H1 (cell line): Measurements from ENCODE around the gene CFAP221. TPM values are rescaled to one million over a fixed set of nuclear protein-coding genes. Genes with fewer than 3 reads are reported as not detected.

Experiments used
- CTCF ChIA-PET: fragments of 300-600 bp; sonication (Branson Sonifier 250); formaldehyde crosslinking; loops from one replicate; lab custom pipeline; 2021; ENCODE audit not compliant: partially characterized antibody; lab: Charles Lee
- POLR2A ChIA-PET: fragments of 300-600 bp; sonication (Branson Sonifier 250); formaldehyde crosslinking; loops from one replicate; lab custom pipeline; 2021; ENCODE audit warnings: inconsistent platforms; ENCODE audit not compliant: partially characterized antibody; lab: Charles Lee
- DNase-seq, 2 experiments: peaks; one replicate each; pipeline versions ENCODE4 v3.0.0 to v3.0.0-alpha.2; 2010 to 2022; ENCODE audit warnings: low spot score in 2 of 2, low read depth in 1 of 2, mixed read lengths in 1 of 2
- FAIRE-seq: peaks from 2 replicates; lab custom pipeline; 2011; peaks lifted over from hg19 to GRCh38; lab: Jason Lieb, UNC
- H2AFZ ChIP-seq: 2 replicates; pipeline ENCODE4 v1.8.1; 2012; ENCODE audit warnings: low read length, inconsistent platforms
- H2AK5ac ChIP-seq: 2 replicates; pipeline ENCODE4 v1.6.1; 2013; ENCODE audit warnings: low read depth, low read length
- H2BK120ac ChIP-seq: replicated peaks from 2 replicates; pipeline ENCODE3; 2013; ENCODE audit warnings: low read depth, low read length, inconsistent platforms
- H2BK12ac ChIP-seq: 2 replicates; pipeline ENCODE4 v1.6.1; 2013; ENCODE audit warnings: low read depth, low read length
- H2BK15ac ChIP-seq: 2 replicates; pipeline ENCODE4 v1.6.1; 2013; ENCODE audit warnings: low read length
- H2BK20ac ChIP-seq: 2 replicates; pipeline ENCODE4 v1.6.1; 2013; ENCODE audit warnings: low read length
- H2BK5ac ChIP-seq: 2 replicates; pipeline ENCODE4 v1.6.1; 2013; ENCODE audit warnings: low read depth, low read length
- H3K14ac ChIP-seq: 2 replicates; pipeline ENCODE4 v1.6.1; 2013; ENCODE audit warnings: inconsistent platforms; ENCODE audit not compliant: insufficient read length
- H3K18ac ChIP-seq: 2 replicates; pipeline ENCODE4 v1.6.1; 2013; ENCODE audit warnings: low read length; ENCODE audit errors: extremely low read depth
- H3K23ac ChIP-seq: 2 replicates; pipeline ENCODE4 v1.6.1; 2013; ENCODE audit warnings: inconsistent platforms; ENCODE audit not compliant: insufficient read length
- H3K23me2 ChIP-seq: 2 replicates; pipeline ENCODE4 v1.6.1; 2013; ENCODE audit warnings: low read depth, low read length
- H3K27ac ChIP-seq: 2 replicates; pipeline ENCODE4 v1.6.1; 2011; ENCODE audit warnings: low read depth, low read length, inconsistent platforms
- H3K27me3 ChIP-seq, 4 experiments: replicated peaks in 1 of 4; 1 replicate in 1 of 4; 2 replicates in 3 of 4; pipeline versions ENCODE4 v1.6.1 to v1.8.1; 2011 to 2013; ENCODE audit warnings: low read length in 3 of 4, mild to moderate bottlenecking in 3 of 4, inconsistent platforms in 2 of 4, mixed read lengths in 2 of 4, moderate library complexity in 1 of 4; ENCODE audit not compliant: control insufficient read depth in 3 of 4, insufficient read depth in 3 of 4; ENCODE audit errors: extremely low read depth in 1 of 4
- H3K36me3 ChIP-seq, 4 experiments: 2 replicates each; pipeline versions ENCODE4 v1.6.1 to v1.8.1; 2011 to 2013; ENCODE audit warnings: mild to moderate bottlenecking in 4 of 4, low read length in 3 of 4, moderate library complexity in 2 of 4, control low read depth in 1 of 4, inconsistent platforms in 1 of 4; ENCODE audit not compliant: insufficient read depth in 4 of 4, control insufficient read depth in 2 of 4
- H3K4ac ChIP-seq: replicated peaks from 2 replicates; pipeline ENCODE3; 2013; ENCODE audit warnings: low read length, low read depth, mixed read lengths, inconsistent platforms; ENCODE audit not compliant: insufficient read length
- H3K4me1 ChIP-seq, 4 experiments: replicated peaks in 1 of 4; 1 replicate in 1 of 4; 2 replicates in 3 of 4; pipeline versions ENCODE4 v1.6.1 to v1.8.1; 2011 to 2013; ENCODE audit warnings: low read length in 3 of 4, inconsistent platforms in 2 of 4, mixed read lengths in 1 of 4; ENCODE audit not compliant: insufficient read depth in 4 of 4, control insufficient read depth in 3 of 4
- H3K4me2 ChIP-seq, 2 experiments: 2 replicates each; pipeline versions ENCODE4 v1.6.1 to v1.8.1; 2011 to 2013; ENCODE audit warnings: low read depth in 2 of 2, low read length in 2 of 2, control low read depth in 1 of 2, inconsistent platforms in 1 of 2, mild to moderate bottlenecking in 1 of 2; ENCODE audit not compliant: insufficient read depth in 1 of 2
- H3K4me3 ChIP-seq, 4 experiments: fragments of 200-600, 300-600 bp in 1 of 4; sonication (generic), shearing (Covaris generic), sonication (Bioruptor Twin) in 1 of 4; 2 replicates each; pipeline versions ENCODE4 v1.5.1 to v1.8.1; 2011 to 2016; ENCODE audit warnings: low read length in 4 of 4, low read depth in 3 of 4, control low read depth in 2 of 4, inconsistent platforms in 2 of 4, mild to moderate bottlenecking in 2 of 4, mixed read lengths in 1 of 4, moderate library complexity in 1 of 4; ENCODE audit not compliant: insufficient read depth in 2 of 4; ENCODE audit errors: extremely low read depth in 1 of 4
- H3K56ac ChIP-seq: replicated peaks from 2 replicates; pipeline ENCODE3; 2013; ENCODE audit warnings: low read depth, mild to moderate bottlenecking, mixed read lengths, low read length, inconsistent platforms; ENCODE audit not compliant: insufficient read length
- H3K79me1 ChIP-seq: 2 replicates; pipeline ENCODE4 v1.6.1; 2013; ENCODE audit warnings: low read depth, low read length, control low read depth
- H3K79me2 ChIP-seq, 2 experiments: 2 replicates each; pipeline versions ENCODE4 v1.6.1 to v1.8.1; 2012 to 2013; ENCODE audit warnings: low read length in 2 of 2, mild to moderate bottlenecking in 2 of 2, inconsistent platforms in 1 of 2; ENCODE audit not compliant: insufficient read depth in 2 of 2, control insufficient read depth in 1 of 2
- H3K9ac ChIP-seq, 4 experiments: replicated peaks in 1 of 4; 1 replicate in 1 of 4; 2 replicates in 3 of 4; pipeline versions ENCODE4 v1.6.1 to v1.8.1; 2011 to 2013; ENCODE audit warnings: low read depth in 3 of 4, low read length in 3 of 4, control low read depth in 2 of 4, mild to moderate bottlenecking in 2 of 4, moderate library complexity in 2 of 4, inconsistent platforms in 1 of 4; ENCODE audit errors: extremely low read depth in 1 of 4
- H3K9me3 ChIP-seq, 2 experiments: 2 replicates each; pipeline versions ENCODE4 v1.6.1 to v1.8.1; 2012 to 2013; ENCODE audit warnings: mild to moderate bottlenecking in 2 of 2, moderate library complexity in 2 of 2, control low read depth in 1 of 2, inconsistent platforms in 1 of 2, low read depth in 1 of 2, low read length in 1 of 2, mixed read lengths in 1 of 2; ENCODE audit not compliant: insufficient read depth in 2 of 2
- H4K20me1 ChIP-seq, 2 experiments: replicated peaks in 1 of 2; 2 replicates each; pipeline versions ENCODE3 to v1.8.1; 2011 to 2013; ENCODE audit warnings: inconsistent platforms in 2 of 2, low read length in 2 of 2, mild to moderate bottlenecking in 1 of 2; ENCODE audit not compliant: insufficient read depth in 2 of 2, control insufficient read depth in 1 of 2
- H4K5ac ChIP-seq: 2 replicates; pipeline ENCODE4 v1.6.1; 2013; ENCODE audit warnings: low read length, low read depth, mixed read lengths, inconsistent platforms; ENCODE audit not compliant: insufficient read length
- H4K8ac ChIP-seq: 2 replicates; pipeline ENCODE4 v1.8.0; 2013; ENCODE audit warnings: mild to moderate bottlenecking, moderate library complexity, low read length, inconsistent platforms; ENCODE audit not compliant: insufficient read depth; ENCODE audit errors: extremely low read depth
- H4K91ac ChIP-seq: replicated peaks from 2 replicates; pipeline ENCODE3; 2013; ENCODE audit warnings: low read length, mixed read lengths, inconsistent platforms; ENCODE audit not compliant: insufficient read length
- ATF3 ChIP-seq: IDR thresholded peaks from 2 replicates; pipeline ENCODE4 v1.6.1; 2011; ENCODE audit warnings: low read depth, mild to moderate bottlenecking, low read length; ENCODE audit not compliant: insufficient read depth
- CHD2 ChIP-seq: IDR thresholded peaks from 2 replicates; pipeline ENCODE4 v1.6.1; 2012; ENCODE audit warnings: low read length, improper control_type of control experiment
- CTBP2 ChIP-seq: IDR thresholded peaks from 2 replicates; pipeline ENCODE4 v1.7.0; 2011; ENCODE audit warnings: borderline replicate concordance, mild to moderate bottlenecking, moderate library complexity, mixed read lengths, low read length; ENCODE audit not compliant: insufficient read depth, insufficient read length
- HDAC2 ChIP-seq, 2 experiments: fragments of 300-600 bp in 1 of 2; sonication (generic) in 1 of 2; IDR thresholded peaks; 2 replicates each; pipeline ENCODE4 v1.6.1; 2011 to 2012; ENCODE audit warnings: low read depth in 2 of 2, low read length in 2 of 2, mild to moderate bottlenecking in 2 of 2, moderate library complexity in 2 of 2, borderline replicate concordance in 1 of 2, inconsistent platforms in 1 of 2
- KDM1A ChIP-seq: fragments of 200-600, 300-600 bp; sonication (generic); IDR thresholded peaks from 2 replicates; pipeline ENCODE4 v1.7.1; 2016; ENCODE audit warnings: mild to moderate bottlenecking, low read length, borderline replicate concordance
- KDM4A ChIP-seq: IDR thresholded peaks from one replicate; pipeline ENCODE4 v1.7.1; 2012; ENCODE audit warnings: low read depth, mild to moderate bottlenecking, moderate library complexity, low read length, inconsistent platforms; ENCODE audit not compliant: severe bottlenecking
- POLR2AphosphoS5 ChIP-seq: IDR thresholded peaks from 2 replicates; pipeline ENCODE4 v1.6.1; 2011; ENCODE audit warnings: low read depth, low read length
- SIRT6 ChIP-seq: IDR thresholded peaks from one replicate; pipeline ENCODE4 v1.7.1; 2012; ENCODE audit warnings: low read length, inconsistent platforms
- SP4 ChIP-seq: IDR thresholded peaks from 2 replicates; pipeline ENCODE4 v1.6.1; 2012; ENCODE audit warnings: low read length, inconsistent platforms
- ZNF274 ChIP-seq: IDR thresholded peaks from 2 replicates; pipeline ENCODE4 v1.7.0; 2012; ENCODE audit warnings: low read length, borderline replicate concordance; ENCODE audit errors: extremely low read depth
- WGBS, 2 experiments: shearing (Covaris generic) in 1 of 2; methylation state at CpG; one replicate each; pipeline versions ENCODE4 v1.1.6 to v1.1.7; 2013 to 2015; ENCODE audit warnings: low lambda C conversion rate in 2 of 2, mixed read lengths in 2 of 2, inconsistent platforms in 1 of 2, low coverage in 1 of 2, missing lambda C conversion rate in 1 of 2; ENCODE audit not compliant: insufficient replicate concordance in 2 of 2, insufficient coverage in 1 of 2, insufficient read length in 1 of 2; ENCODE audit errors: extremely low coverage in 1 of 2, missing lambda C conversion rate in 1 of 2; 5-methylcytosine and 5-hydroxymethylcytosine counted together
- polyA plus RNA-seq, 7 experiments: library from polyadenylated mRNA; depleted of rRNA in 3 of 7; stranded (reverse) in 5 of 7; unstranded in 2 of 7; fragments of >200 nt in 5 of 7; fragments of 200-250 nt in 2 of 7; gene quantifications; 1 replicate in 5 of 7; 2 replicates in 1 of 7; 4 replicates in 1 of 7; pipeline versions ENCODE4 v1.2.1 to v1.2.3, GENCODE V29; 2011 to 2013; ENCODE audit warnings: missing spikeins in 2 of 7, mixed read lengths in 2 of 7
- total RNA-seq: library from RNA; stranded (reverse); fragmentation: NEBNext Ultra II Directional; extraction: Animal tissue kit (Norgen Biotek cat#: 25700); gene quantifications from 2 replicates; pipeline ENCODE4 v1.2.1, GENCODE V29; 2021

CFAP221 gene
- total and polyA plus RNA-seq, 2 of the 8 experiments (the other 6 are each of a cell fraction or from before 2014, with no cell fraction given): 0.14 to 0.71 TPM

GRCh38 chr2:119691651-119692245, 147.5 kb downstream of the CFAP221 start:
- Histone ChIP-seq H3K23me2 (peaks cover 7% of the 10 kb centered on the region), H4K5ac (no peak overlapping the region), H3K23ac (no peak overlapping the region), H3K79me1 (no peaks in the 10 kb centered on the region; the same call in 1 of the 2 replicates), H3K9ac (no peak overlapping the region), H2BK15ac (no peak overlapping the region), H2BK5ac (no peak overlapping the region), H3K4me1 (peaks cover 4 to 22% (median 8%) of the 10 kb centered on the region in 4 experiments), H3K18ac (no peak overlapping the region), H2BK20ac (no peak overlapping the region), H4K8ac (no peak overlapping the region), H2AK5ac (no peak overlapping the region), H2AFZ (no peak overlapping the region), H3K4me2 (no peak overlapping the region), H2BK12ac (no peak overlapping the region), H3K4me3 (no peak overlapping the region), H3K27ac (no peak overlapping the region), H3K79me2 (no peaks in the 10 kb centered on the region), H3K27me3 (no peaks in the 10 kb centered on the region), H3K56ac (no peak overlapping the region), H3K36me3 (no peaks in the 10 kb centered on the region; a peak in 2 of 8 replicates), H3K4ac (no peak overlapping the region), H3K9me3 (no peaks in the 10 kb centered on the region), H4K91ac (no peak overlapping the region), H3K14ac (no peak overlapping the region), H4K20me1 (peaks cover 0 to 7% of the 10 kb centered on the region in 2 experiments), H2BK120ac (no peak overlapping the region)
- DNase-seq: no peak
- ChIA-PET CTCF (interaction anchor here (0.6 to 1.8 kb wide), 7 partner anchors 8 to 1401 kb away, joined by 3 to 7 read pairs (median 3); no protein-coding TSS in a partner anchor), POLR2A (interaction anchor here (1.0 to 3.4 kb wide), 4 partner anchors 9 to 68 kb away, joined by 3 to 28 read pairs (median 4); partner anchors contain the start of genes PTPN4 and TMEM177)
- no peak for FAIRE-seq
- WGBS, 2 experiments: 89% methylated on average over 12 of the region's 12 CpGs; no CpG with 5 or more reads in 1 of the 2 experiments
- TF ChIP-seq SIRT6 (no peak), KDM4A (no peak), KDM1A (no peak), ZNF274 (no peak), SP4 (no peak), CTBP2 (no peak), ATF3 (no peak), POLR2AphosphoS5 (no peak), CHD2 (no peak), HDAC2 (IDR thresholded peaks at IDR 0.05; ENCODE audit: borderline replicate concordance in 1 of 2, low read depth in 2 of 2, low read length in 2 of 2) (no peak)
